ENCODE results near the gene PRKN.

PRKN gene

DNA sequence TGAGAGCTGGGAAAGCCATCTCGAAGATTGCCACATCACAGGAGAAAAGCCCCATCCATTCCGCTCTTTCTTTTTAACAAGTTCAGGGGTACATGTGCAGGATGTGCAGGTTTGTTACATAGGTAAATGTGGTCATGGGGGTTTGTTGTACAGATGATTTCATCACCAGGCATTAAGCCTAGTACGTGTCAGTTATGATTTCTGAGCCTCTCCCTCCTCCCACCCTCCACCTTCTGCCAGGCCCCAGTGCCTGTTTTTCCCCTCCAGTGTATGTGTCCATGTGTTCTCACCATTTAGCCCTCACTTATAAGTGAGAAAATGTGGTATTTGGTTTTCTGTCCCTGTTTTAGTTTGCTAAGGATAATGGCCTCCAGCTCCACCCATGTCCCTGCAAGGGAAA is 887.2 kb downstream of the PRKN start:
- Histone ChIP-seq H3K27ac (no peak overlapping the region), H3K36me3 (ENCODE audit: insufficient read depth) (no peaks in the 10 kb centered on the region), H3K27me3 (ENCODE audit: insufficient read depth, low read depth) (no peaks in the 10 kb centered on the region), H3K4me1 (ENCODE audit: low read depth, poor library complexity, severe bottlenecking) (no peaks in the 10 kb centered on the region), H4K20me1 (ENCODE audit: insufficient read depth) (no peaks in the 10 kb centered on the region), H2AFZ (ENCODE audit: low read depth) (no peak overlapping the region), H3K79me2 (ENCODE audit: insufficient read depth, low read depth) (no peaks in the 10 kb centered on the region), H3K9ac (no peak overlapping the region), H3K4me2 (no peak overlapping the region), H3K4me3 (IDR thresholded peaks at IDR 0.05; ENCODE audit: insufficient read depth, low read depth, low read length) (no peak overlapping the region)
- TF ChIP-seq, protein P1, sequence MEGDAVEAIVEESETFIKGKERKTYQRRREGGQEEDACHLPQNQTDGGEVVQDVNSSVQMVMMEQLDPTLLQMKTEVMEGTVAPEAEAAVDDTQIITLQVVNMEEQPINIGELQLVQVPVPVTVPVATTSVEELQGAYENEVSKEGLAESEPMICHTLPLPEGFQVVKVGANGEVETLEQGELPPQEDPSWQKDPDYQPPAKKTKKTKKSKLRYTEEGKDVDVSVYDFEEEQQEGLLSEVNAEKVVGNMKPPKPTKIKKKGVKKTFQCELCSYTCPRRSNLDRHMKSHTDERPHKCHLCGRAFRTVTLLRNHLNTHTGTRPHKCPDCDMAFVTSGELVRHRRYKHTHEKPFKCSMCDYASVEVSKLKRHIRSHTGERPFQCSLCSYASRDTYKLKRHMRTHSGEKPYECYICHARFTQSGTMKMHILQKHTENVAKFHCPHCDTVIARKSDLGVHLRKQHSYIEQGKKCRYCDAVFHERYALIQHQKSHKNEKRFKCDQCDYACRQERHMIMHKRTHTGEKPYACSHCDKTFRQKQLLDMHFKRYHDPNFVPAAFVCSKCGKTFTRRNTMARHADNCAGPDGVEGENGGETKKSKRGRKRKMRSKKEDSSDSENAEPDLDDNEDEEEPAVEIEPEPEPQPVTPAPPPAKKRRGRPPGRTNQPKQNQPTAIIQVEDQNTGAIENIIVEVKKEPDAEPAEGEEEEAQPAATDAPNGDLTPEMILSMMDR (conservative IDR thresholded peaks at IDR 0.05; ENCODE audit: low read depth, low read length): no peak

GRCh38 chr6:161838306-161839035 is 889.1 kb downstream of the PRKN start:
- no peak overlapping the region for H3K9ac ChIP-seq
- H3K36me3 ChIP-seq (ENCODE audit: insufficient read depth): no peaks in the 10 kb centered on the region
- no peak overlapping the region for H3K4me2 ChIP-seq
- no peak overlapping the region for H2AFZ ChIP-seq (ENCODE audit: low read depth)
- H3K79me2 ChIP-seq (ENCODE audit: insufficient read depth, low read depth): no peaks in the 10 kb centered on the region
- no peaks in the 10 kb centered on the region for H3K4me1 ChIP-seq (ENCODE audit: low read depth, poor library complexity, severe bottlenecking)
- H4K20me1 ChIP-seq (ENCODE audit: insufficient read depth): no peaks in the 10 kb centered on the region
- H3K27ac ChIP-seq: no peak overlapping the region
- no peak overlapping the region for H3K4me3 ChIP-seq (IDR thresholded peaks at IDR 0.05; ENCODE audit: insufficient read depth, low read depth, low read length)
- TF ChIP-seq, protein P1 (conservative IDR thresholded peaks at IDR 0.05; ENCODE audit: low read depth, low read length): no peak
- no peaks in the 10 kb centered on the region for H3K27me3 ChIP-seq (ENCODE audit: insufficient read depth, low read depth)

DNA sequence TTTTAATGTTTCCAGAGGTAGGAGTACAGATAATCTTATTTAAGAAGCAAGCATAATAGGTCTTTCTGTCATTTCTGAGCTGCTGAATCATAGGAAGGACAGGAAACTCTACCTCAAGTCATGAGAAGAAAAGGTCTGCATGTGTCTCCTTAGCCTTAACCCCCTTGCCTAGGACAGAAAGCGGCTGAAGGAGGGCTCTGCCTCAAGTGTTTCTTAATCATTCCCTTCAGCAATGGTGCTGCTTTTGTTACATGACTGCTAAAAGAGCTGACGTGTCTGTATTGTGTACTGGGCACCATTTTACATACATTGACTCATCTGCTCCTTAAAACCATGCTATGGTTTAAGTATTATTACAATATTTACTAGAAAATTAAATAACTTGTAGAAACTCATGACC is 889.7 kb downstream of the PRKN start:
- Histone ChIP-seq H3K36me3 (ENCODE audit: insufficient read depth) (no peaks in the 10 kb centered on the region), H3K4me1 (ENCODE audit: low read depth, poor library complexity, severe bottlenecking) (no peaks in the 10 kb centered on the region), H3K27me3 (ENCODE audit: insufficient read depth, low read depth) (no peaks in the 10 kb centered on the region), H4K20me1 (ENCODE audit: insufficient read depth) (no peaks in the 10 kb centered on the region), H2AFZ (ENCODE audit: low read depth) (no peak overlapping the region), H3K4me3 (IDR thresholded peaks at IDR 0.05; ENCODE audit: insufficient read depth, low read depth, low read length) (no peak overlapping the region), H3K9ac (no peak overlapping the region), H3K27ac (no peak overlapping the region), H3K79me2 (ENCODE audit: insufficient read depth, low read depth) (no peaks in the 10 kb centered on the region), H3K4me2 (no peak overlapping the region)
- TF ChIP-seq, protein P1 (conservative IDR thresholded peaks at IDR 0.05; ENCODE audit: low read depth, low read length): no peak

DNA sequence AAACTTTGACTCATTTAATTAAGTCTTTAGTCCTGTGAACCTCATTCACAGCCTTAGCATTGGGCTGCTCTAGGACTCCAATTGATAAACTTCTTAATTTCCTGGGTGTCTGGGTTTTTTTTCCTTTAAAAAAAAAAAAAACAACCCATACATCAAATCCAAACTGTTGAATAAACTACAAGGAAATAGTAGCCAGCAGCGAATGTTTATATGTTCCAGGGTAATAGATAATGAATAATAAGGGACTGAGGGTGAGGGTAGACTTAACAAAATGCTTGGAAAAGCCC is 890.2 kb downstream of the PRKN start:
- Histone ChIP-seq H3K9ac (no peak overlapping the region), H2AFZ (ENCODE audit: low read depth) (no peak overlapping the region), H3K4me3 (IDR thresholded peaks at IDR 0.05; ENCODE audit: insufficient read depth, low read depth, low read length) (no peak overlapping the region), H3K36me3 (ENCODE audit: insufficient read depth) (no peaks in the 10 kb centered on the region), H3K27ac (no peak overlapping the region), H3K4me2 (no peak overlapping the region), H3K79me2 (ENCODE audit: insufficient read depth, low read depth) (no peaks in the 10 kb centered on the region), H3K27me3 (ENCODE audit: insufficient read depth, low read depth) (no peaks in the 10 kb centered on the region), H3K4me1 (ENCODE audit: low read depth, poor library complexity, severe bottlenecking) (no peaks in the 10 kb centered on the region), H4K20me1 (ENCODE audit: insufficient read depth) (no peaks in the 10 kb centered on the region)
- TF ChIP-seq, protein P1 (conservative IDR thresholded peaks at IDR 0.05; ENCODE audit: low read depth, low read length): no peak
